Measurements from ENCODE around the gene ANKRD65. TPM values are rescaled to one million over a fixed set of nuclear protein-coding genes. Genes with fewer than 3 reads are reported as not detected.

ANKRD65 gene
- total and polyA plus RNA-seq, 5 donors: 1.6 to 4.5 (median 3.1) TPM

DNA sequence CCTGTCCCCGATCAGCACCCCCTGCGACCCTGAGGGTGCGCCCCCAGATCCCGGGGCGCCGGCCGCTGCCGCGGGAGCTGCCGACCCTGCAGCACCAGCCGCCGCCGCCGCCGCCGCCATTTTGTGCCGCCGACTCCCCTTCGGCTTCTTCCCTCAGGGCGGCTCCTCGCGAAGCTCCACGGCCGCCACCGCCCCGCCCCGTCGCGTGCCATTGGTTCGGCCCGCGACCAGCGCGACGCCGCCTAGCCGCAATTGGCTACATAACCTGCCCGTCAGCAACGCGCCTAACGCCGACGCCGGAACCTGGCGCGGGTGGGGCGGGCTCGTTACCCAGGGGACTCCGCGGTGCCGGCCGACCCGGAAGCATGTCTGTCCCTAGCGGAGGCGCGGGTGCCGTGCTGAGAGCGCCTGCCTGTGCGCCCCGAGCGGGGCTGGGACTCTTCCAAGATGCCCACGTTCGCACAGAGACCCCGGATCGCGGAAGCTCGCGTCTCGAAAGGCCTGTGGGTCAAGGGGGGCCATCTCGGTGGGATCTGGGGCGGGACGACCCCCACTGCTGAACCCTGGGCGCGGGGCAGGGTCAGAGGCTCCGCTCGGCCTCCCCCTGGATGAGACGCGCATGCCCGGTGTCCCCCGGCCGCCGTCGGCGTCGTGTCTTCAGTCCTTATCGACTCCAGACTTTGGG is 21.7 kb downstream of the ANKRD65 start, which contains the start of gene CCNL2:
CCNL2 (minus strand) TSS at position 149 of the 685 bp plus-strand sequence; CDS start at position 120, 29 bp downstream.
- no peaks in the 10 kb centered on the region for H3K27me3 ChIP-seq (ENCODE audit: control insufficient read depth, insufficient read depth)
- peak within 1 kb of the TSS; percentile 92 for H3K4me3 ChIP-seq (ENCODE audit: low read length)
- DNase-seq (peak; percentile 99 to 100 (median 100)), ATAC-seq (peak; percentile 97 to 98)
- peak within 1 kb of the TSS; percentile 82 for H3K27ac ChIP-seq (ENCODE audit: low read length)
- H3K4me1 ChIP-seq (ENCODE audit: control insufficient read depth, insufficient read depth, low read length): peaks cover 7% of the 10 kb centered on the region
- intact Hi-C loops (cut with DNase I): no loop called here
- H3K9me3 ChIP-seq (ENCODE audit: control insufficient read depth, low read length): no peaks in the 10 kb centered on the region
- WGBS: under 1% methylated on average over 86 of the region's 86 CpGs

DNA sequence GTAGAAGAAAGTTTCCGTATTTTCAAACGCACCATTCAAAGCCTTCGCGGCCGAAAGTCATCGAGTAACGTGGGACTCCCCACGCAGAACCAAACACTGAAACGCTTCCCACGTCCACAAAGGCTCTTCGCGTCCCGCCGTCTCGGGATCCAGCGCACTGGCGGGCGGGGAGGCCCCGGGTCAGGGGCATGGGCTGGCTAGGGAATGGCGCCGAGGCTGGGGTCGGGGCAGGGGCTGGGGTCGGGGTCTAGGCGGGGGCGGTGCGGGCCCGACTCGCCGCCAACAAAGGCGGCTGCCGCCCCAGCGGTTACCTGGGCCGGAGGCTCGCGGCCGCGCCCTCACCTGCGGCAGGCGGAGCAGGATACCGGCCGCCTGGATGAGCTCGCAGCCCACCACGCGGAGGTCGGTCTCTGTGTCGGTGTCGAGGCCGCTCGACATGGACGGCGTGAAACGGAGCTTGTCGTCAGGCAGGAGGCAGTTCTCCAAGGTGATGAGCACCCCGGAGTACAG is 22.3 kb downstream of the ANKRD65 start:
- Histone ChIP-seq H3K27me3 (ENCODE audit: control insufficient read depth, insufficient read depth) (no peaks in the 10 kb centered on the region), H3K4me1 (ENCODE audit: control insufficient read depth, insufficient read depth, low read length) (peaks cover 7% of the 10 kb centered on the region), H3K4me3 (ENCODE audit: low read length) (peak overlapping the region; percentile 92), H3K27ac (ENCODE audit: low read length) (peak overlapping the region; percentile 82), H3K9me3 (ENCODE audit: control insufficient read depth, low read length) (no peaks in the 10 kb centered on the region)
- ATAC-seq (peak in 1 of 2 donors; percentile 1), DNase-seq (peak in 1 of 3 donors; percentile 71)
- 1% methylated on average over 54 of the region's 54 CpGs for WGBS
- intact Hi-C loops (cut with DNase I): no loop called here

DNA sequence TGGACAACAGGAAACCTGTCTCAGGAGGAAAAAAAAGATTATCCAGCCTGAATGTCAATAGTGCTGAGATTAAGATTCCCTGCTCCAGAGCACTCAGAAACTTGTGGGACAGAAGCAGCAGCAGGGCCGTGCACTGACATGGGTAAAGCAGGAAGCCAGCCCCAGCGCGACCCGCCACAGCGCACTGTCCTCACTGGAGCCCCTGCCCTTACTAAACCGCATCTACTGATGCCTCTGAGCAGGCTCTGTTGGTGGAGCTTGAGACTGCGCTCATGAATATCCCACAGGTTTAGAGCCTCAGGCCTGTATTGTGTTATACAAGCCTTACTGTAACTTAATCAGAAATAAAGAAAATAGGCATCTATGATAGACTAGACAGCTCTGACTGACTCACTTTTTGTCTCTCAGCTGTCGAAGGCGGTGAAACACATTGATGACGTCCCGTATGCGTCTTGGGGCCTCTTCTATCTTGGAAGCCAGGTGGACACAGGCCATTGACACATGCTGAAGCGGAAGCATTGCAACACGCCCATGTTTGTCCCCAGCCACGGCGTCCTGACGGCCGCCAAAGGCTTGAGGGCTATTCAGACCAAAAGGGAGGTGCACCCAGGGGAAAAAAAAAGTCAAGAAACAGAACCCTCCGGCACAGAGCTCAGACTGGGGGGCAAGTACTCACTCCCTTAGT is 23.1 kb downstream of the ANKRD65 start:
- WGBS: 46% methylated on average over 19 of the region's 19 CpGs
- DNase-seq: peak; percentile 29 to 53 (median 45)
- H3K4me3 ChIP-seq (ENCODE audit: low read length): peak overlapping the region; percentile 92
- peaks cover 7% of the 10 kb centered on the region for H3K4me1 ChIP-seq (ENCODE audit: control insufficient read depth, insufficient read depth, low read length)
- intact Hi-C loops (cut with DNase I): no loop called here
- no peaks in the 10 kb centered on the region for H3K9me3 ChIP-seq (ENCODE audit: control insufficient read depth, low read length)
- H3K27ac ChIP-seq (ENCODE audit: low read length): no peak overlapping the region
- H3K27me3 ChIP-seq (ENCODE audit: control insufficient read depth, insufficient read depth): no peaks in the 10 kb centered on the region
- no peak for ATAC-seq

DNA sequence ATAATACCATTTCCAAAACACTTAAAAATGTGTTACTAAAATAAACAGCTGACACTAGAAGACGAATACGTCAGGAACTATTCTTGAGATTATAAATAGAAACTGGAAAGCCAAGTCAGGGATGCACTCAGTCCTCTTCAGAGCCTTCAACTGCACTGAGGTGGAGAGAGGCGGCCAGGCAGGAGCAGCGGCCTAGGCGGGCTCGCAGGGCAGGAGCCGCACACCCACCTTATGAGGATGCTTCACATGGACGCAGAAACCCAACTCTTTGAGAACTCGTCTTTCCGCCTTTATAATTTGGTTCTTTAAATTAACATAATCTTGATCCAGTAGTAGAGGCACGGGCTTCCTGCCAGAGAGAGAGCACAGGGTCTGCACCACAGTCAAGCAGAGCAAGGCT is 25.9 kb downstream of the ANKRD65 start:
- no peak for ATAC-seq

DNA sequence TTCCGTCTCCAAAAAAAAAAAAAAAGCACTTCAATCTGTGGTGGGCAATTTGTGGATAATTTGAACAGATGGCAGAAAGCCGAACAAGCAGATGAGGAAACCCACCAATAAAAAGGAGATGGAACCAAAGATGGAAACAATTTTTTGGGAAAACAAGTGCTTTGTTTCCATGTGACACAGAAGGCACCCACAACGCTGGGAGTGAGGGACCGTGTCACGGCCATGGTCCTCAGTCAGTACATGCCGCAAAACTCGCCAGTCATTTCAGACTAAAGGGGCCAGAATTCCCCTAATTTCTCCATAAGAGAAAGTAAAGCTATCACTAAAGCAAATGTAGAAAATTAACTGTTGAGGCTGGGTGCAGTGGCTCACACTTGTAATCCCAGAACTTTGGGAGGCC is 27.0 kb downstream of the ANKRD65 start:
- no peak for ATAC-seq
- intact Hi-C loops (cut with DNase I): no loop called here
- 95% methylated on average over 7 of the region's 7 CpGs for WGBS
- peak in 2 of 3 donors; percentile 9 to 11 for DNase-seq
- Histone ChIP-seq H3K27ac (ENCODE audit: low read length) (no peak overlapping the region), H3K9me3 (ENCODE audit: control insufficient read depth, low read length) (no peaks in the 10 kb centered on the region), H3K4me1 (ENCODE audit: control insufficient read depth, insufficient read depth, low read length) (peaks cover 7% of the 10 kb centered on the region), H3K4me3 (ENCODE audit: low read length) (no peak overlapping the region), H3K27me3 (ENCODE audit: control insufficient read depth, insufficient read depth) (no peaks in the 10 kb centered on the region)

More for the DNA sequence above, 25.9 kb downstream of the ANKRD65 start:
- no peaks in the 10 kb centered on the region for H3K27me3 ChIP-seq (ENCODE audit: control insufficient read depth, insufficient read depth)
- intact Hi-C loops (cut with DNase I): no loop called here
- DNase-seq: peak in 2 of 3 donors; percentile 30 to 37
- 81% methylated on average over 11 of the region's 11 CpGs for WGBS
- peaks cover 7% of the 10 kb centered on the region for H3K4me1 ChIP-seq (ENCODE audit: control insufficient read depth, insufficient read depth, low read length)
- no peaks in the 10 kb centered on the region for H3K9me3 ChIP-seq (ENCODE audit: control insufficient read depth, low read length)
- H3K27ac ChIP-seq (ENCODE audit: low read length): no peak overlapping the region
- H3K4me3 ChIP-seq (ENCODE audit: low read length): no peak overlapping the region

DNA sequence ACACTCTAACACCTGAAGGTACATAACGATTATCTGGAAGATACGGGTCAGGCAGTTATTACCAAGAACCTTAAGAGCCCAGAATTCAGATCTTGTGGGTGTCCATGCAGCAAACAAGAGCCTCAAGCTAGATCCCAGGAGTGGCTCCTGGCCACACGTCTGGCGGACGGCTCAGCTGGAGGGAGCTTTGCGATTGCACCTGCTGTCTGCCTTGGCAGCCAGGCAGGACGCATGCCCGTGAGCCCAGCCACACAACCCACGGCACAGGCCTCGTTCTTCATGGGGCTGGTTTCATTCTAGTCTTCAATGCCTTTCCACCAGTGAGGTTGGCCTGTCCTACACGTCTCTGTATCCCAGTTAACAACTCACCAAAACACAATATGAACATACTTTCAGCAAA is 27.6 kb downstream of the ANKRD65 start:
- WGBS: 94% methylated on average over 11 of the region's 11 CpGs
- DNase-seq (peak in 2 of 3 donors; percentile 28 to 31), ATAC-seq (no peak)
- H3K4me1 ChIP-seq (ENCODE audit: control insufficient read depth, insufficient read depth, low read length): peaks cover 7% of the 10 kb centered on the region
- H3K4me3 ChIP-seq (ENCODE audit: low read length): no peak overlapping the region
- no peak overlapping the region for H3K27ac ChIP-seq (ENCODE audit: low read length)
- H3K27me3 ChIP-seq (ENCODE audit: control insufficient read depth, insufficient read depth): no peaks in the 10 kb centered on the region
- no peaks in the 10 kb centered on the region for H3K9me3 ChIP-seq (ENCODE audit: control insufficient read depth, low read length)
- intact Hi-C loops (cut with DNase I): no loop called here

DNA sequence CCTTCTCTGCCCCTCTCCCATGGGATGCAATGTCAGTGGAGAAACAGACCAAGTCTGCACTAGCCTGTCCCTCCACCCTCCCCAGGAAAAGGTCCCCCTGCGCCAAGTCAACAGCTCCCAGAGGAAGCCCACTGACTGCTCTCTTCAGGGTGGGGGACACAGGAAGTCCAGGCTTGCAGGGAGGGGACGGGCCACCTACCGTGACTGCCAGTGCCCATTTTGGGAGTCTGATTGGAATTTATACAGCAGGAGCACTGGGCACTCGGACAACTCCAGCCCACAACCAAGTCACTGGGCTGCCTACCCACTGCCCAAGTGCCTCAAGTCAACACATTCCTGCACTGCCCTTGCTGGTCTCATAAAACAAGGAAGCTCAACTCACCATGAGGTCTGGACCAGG is 28.1 kb downstream of the ANKRD65 start:
- Histone ChIP-seq H3K4me1 (ENCODE audit: control insufficient read depth, insufficient read depth, low read length) (peaks cover 5% of the 10 kb centered on the region), H3K27ac (ENCODE audit: low read length) (no peak overlapping the region), H3K9me3 (ENCODE audit: control insufficient read depth, low read length) (no peaks in the 10 kb centered on the region), H3K27me3 (ENCODE audit: control insufficient read depth, insufficient read depth) (no peaks in the 10 kb centered on the region), H3K4me3 (ENCODE audit: low read length) (no peak overlapping the region)
- peak in 2 of 3 donors; percentile 3 to 27 for DNase-seq
- intact Hi-C loops (cut with DNase I): no loop called here
- no peak for ATAC-seq
- 86% methylated on average over 4 of the region's 4 CpGs for WGBS

DNA sequence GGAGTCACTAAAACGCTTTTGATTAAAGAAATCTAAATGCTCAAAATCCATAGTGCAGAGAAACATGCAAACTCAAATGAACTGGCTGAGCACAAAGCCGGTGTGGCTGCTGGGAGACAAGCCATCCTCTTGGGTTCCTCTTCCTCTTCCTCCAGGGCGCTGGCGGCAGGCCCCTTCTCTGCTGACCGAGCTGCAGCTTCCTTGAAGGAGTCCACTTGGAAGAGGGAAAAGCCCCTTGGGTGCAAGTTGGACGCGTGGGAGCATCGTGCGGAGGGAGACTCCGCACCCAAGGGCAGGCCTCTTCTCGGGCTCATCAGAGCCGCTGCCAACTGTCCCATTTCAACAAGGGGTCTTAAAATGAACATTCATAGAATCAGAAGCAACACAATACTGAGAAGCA is 29.9 kb downstream of the ANKRD65 start:
- H3K27me3 ChIP-seq (ENCODE audit: control insufficient read depth, insufficient read depth): no peaks in the 10 kb centered on the region
- WGBS: 72% methylated on average over 12 of the region's 12 CpGs
- H3K9me3 ChIP-seq (ENCODE audit: control insufficient read depth, low read length): no peaks in the 10 kb centered on the region
- intact Hi-C loops (cut with DNase I): no loop called here
- no peak overlapping the region for H3K27ac ChIP-seq (ENCODE audit: low read length)
- DNase-seq (peak in 2 of 3 donors; percentile 34 to 38), ATAC-seq (no peak)
- no peaks in the 10 kb centered on the region for H3K4me1 ChIP-seq (ENCODE audit: control insufficient read depth, insufficient read depth, low read length)
- no peak overlapping the region for H3K4me3 ChIP-seq (ENCODE audit: low read length)

DNA sequence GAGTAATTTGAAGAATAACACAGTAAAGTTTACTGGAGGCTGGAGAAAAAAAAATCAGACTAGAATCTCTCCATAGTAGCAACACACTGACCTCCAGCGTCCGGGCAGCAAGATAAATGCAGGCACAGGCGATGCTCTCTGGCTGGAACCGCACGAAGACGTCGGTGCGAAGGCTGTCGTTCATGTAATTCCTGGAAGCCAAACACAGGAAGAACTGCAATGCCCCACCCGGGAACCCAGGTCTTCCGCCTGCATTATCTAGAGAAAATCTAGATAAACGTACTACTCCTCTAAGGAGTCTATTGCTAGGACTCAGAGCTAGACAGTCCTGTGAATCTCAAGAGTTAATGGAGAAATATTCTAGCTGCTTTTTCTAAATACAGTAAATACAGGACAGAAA is 30.4 kb downstream of the ANKRD65 start:
- no peaks in the 10 kb centered on the region for H3K27me3 ChIP-seq (ENCODE audit: control insufficient read depth, insufficient read depth)
- H3K4me3 ChIP-seq (ENCODE audit: low read length): no peak overlapping the region
- H3K27ac ChIP-seq (ENCODE audit: low read length): no peak overlapping the region
- no peaks in the 10 kb centered on the region for H3K4me1 ChIP-seq (ENCODE audit: control insufficient read depth, insufficient read depth, low read length)
- H3K9me3 ChIP-seq (ENCODE audit: control insufficient read depth, low read length): no peaks in the 10 kb centered on the region
- 66% methylated on average over 12 of the region's 12 CpGs for WGBS
- ATAC-seq (no peak), DNase-seq (peak in 2 of 3 donors; percentile 21 to 25)
- intact Hi-C loops (cut with DNase I): no loop called here

DNA sequence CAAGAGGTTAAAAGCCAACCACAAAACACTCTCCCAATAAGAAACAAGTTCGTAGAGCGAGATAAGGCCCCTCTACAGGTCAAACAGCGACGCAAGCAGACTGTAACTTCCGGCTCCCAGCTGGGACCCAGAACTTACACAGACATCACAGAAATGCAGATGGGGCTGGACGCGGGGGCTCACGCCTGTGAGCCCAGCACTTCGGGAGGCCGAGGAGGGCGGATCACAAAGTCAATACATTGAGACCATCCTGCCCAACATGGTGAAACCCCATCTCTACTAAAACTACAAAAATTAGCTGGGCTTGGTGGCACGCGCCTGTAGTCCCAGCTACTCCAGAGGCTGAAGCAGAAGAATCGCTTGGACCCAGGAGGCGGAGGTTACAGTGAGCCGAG is 33.0 kb downstream of the ANKRD65 start:
- intact Hi-C loops (cut with DNase I): no loop called here
- H3K9me3 ChIP-seq (ENCODE audit: control insufficient read depth, low read length): no peaks in the 10 kb centered on the region
- WGBS: 94% methylated on average over 16 of the region's 16 CpGs
- H3K27me3 ChIP-seq (ENCODE audit: control insufficient read depth, insufficient read depth): no peaks in the 10 kb centered on the region
- no peak overlapping the region for H3K27ac ChIP-seq (ENCODE audit: low read length)
- H3K4me1 ChIP-seq (ENCODE audit: control insufficient read depth, insufficient read depth, low read length): no peaks in the 10 kb centered on the region
- DNase-seq: peak in 2 of 3 donors; percentile 21 to 22
- H3K4me3 ChIP-seq (ENCODE audit: low read length): no peak overlapping the region
- no peak for ATAC-seq
